A204.1 (cell line): ENCODE measurements around the gene CHST8.

ENCODE experiments used
- FAIRE-seq: peaks from 2 replicates; lab custom pipeline; 2012; peaks lifted over from hg19 to GRCh38; lab: Jason Lieb, UNC

Gene CHST8

GRCh38 chr19:33674626-33675367 is 53.0 kb downstream of the CHST8 start:
- no peak for FAIRE-seq

GRCh38 chr19:33675501-33676124 is 53.9 kb downstream of the CHST8 start:
- FAIRE-seq: no peak

- no peak for FAIRE-seq
Measured at GRCh38 chr19:33676999-33677665, 55.4 kb downstream of the CHST8 start.

GRCh38 chr19:33677745-33678426 is 56.1 kb downstream of the CHST8 start:
- no peak for FAIRE-seq

GRCh38 chr19:33678796-33679585 is 57.2 kb downstream of the CHST8 start:
- no peak for FAIRE-seq

- FAIRE-seq: no peak
Measured at GRCh38 chr19:33679696-33680095, 57.9 kb downstream of the CHST8 start.

- FAIRE-seq: no peak
Measured at GRCh38 chr19:33681081-33681680, 59.4 kb downstream of the CHST8 start.

- no peak for FAIRE-seq
Measured at GRCh38 chr19:33683881-33684537, 62.3 kb downstream of the CHST8 start.

- FAIRE-seq: no peak
Measured at GRCh38 chr19:33684538-33685232, 62.9 kb downstream of the CHST8 start.

- no peak for FAIRE-seq
Measured at GRCh38 chr19:33685541-33685940, 63.8 kb downstream of the CHST8 start.

- no peak for FAIRE-seq
Measured at GRCh38 chr19:33686262-33686661, 64.5 kb downstream of the CHST8 start.

- no peak for FAIRE-seq
Measured at GRCh38 chr19:33686687-33687480, 65.1 kb downstream of the CHST8 start.

GRCh38 chr19:33687481-33688170 is 65.9 kb downstream of the CHST8 start:
- no peak for FAIRE-seq

- FAIRE-seq: no peak
Measured at GRCh38 chr19:33688171-33688992, 66.6 kb downstream of the CHST8 start.

GRCh38 chr19:33689138-33689746 is 67.5 kb downstream of the CHST8 start:
- no peak for FAIRE-seq

- FAIRE-seq: no peak
Measured at GRCh38 chr19:33689868-33690267, 68.1 kb downstream of the CHST8 start.

- no peak for FAIRE-seq
Measured at GRCh38 chr19:33690378-33691029, 68.8 kb downstream of the CHST8 start.
